Measurements from ENCODE around the gene DGKQ. TPM values are rescaled to one million over a fixed set of nuclear protein-coding genes. Genes with fewer than 3 reads are reported as not detected.
A peak's percentile ranks its signal among the peaks of the same experiment; 100 is the strongest.

The DGKQ gene
- total RNA-seq, 1 experiment from 2014 or later, result 14.2 TPM

DNA sequence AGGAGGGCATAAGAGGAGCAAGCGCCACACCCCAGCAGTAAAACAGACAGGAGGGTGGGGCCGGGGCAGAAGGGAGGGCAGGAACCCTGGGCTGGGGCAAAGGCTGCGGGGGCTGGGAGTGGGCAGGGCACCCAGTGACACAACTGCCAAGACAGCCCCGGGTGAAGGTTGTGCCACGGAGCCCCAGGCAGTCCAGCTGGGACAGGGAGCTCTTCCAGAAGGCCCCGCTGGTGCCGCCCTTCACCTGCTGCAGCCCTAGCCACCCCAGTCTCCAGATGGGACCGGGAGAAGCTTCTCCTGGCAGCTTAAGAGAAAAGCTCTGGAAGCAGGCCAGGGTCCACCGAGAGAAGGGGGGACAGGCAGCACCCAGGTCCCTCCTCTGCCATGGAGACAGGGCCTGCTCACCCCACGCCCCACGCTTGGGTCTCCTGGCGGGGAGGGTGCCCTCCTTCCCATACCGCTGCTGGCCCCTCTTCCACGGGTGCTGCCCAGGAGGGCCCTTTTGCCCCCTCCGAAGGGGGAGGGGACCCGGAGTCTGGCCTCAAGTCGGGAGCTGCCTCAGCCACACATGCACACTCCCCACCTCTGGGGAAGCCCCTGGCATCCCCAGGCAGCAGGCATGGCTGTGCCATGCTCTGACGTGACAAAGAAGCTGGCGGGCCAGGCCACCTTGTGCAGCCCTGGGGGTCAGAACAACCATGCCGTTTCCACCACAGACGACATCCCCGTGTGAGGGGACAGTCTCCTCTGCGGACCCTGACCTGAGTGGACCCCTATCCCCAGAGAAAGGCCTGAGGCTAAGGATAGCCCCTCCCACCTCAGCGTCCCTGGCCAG lies 1.5 kb downstream of the DGKQ start:
- intact Hi-C loops (cut with micrococcal nuclease), result no loop called here
- H2AFZ ChIP-seq (ENCODE audit: low read length), result no peak overlapping the region

DNA sequence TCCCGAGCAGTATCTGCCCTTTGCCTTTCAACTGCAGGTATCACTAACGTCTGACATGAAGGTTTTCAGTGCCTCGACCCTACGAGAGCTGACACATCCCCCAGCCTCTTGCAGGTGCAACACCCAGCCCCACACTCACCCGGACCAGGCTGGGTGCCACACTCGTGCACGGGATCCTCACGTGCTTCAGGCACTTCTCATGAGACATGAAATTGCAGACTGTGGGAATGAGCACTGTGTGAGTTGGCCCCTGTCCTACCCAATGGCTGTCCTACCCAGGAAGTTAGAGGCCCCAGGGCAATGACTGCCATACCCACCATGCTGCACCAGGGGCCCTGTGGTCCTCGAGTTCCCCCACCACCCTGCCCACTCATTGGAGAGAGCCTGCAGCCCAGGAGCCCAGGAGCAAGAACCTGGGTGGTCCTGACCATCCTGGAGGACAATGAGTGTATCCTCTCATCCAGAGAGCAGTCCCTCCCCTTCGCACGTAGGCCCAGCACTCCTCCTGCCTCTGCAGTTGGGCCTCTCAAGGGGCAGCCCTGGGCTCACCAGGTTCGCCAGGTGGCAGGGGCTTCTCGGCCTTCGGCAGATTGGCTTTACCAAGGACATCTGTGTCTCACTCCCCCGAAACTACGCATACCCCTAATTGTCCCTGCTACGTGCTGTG lies 2.4 kb downstream of the DGKQ start:
- no peak overlapping the region for H3K9ac ChIP-seq (ENCODE audit: low read length)
- ChIA-PET CTCF (no interaction called here), POLR2A (ENCODE audit: unreplicated experiment) (no interaction called here)
- no peak overlapping the region for H3K4me3 ChIP-seq (ENCODE audit: low read length)
- intact Hi-C loops (cut with micrococcal nuclease), result no loop called here
- no peaks in the 10 kb centered on the region for H3K27me3 ChIP-seq (ENCODE audit: low read length)
- no peaks in the 10 kb centered on the region for H3F3A ChIP-seq (ENCODE audit: low read length, unreplicated experiment)
- peak overlapping the region; percentile 91; the same call in 1 of the 2 replicates for H3K4me2 ChIP-seq (ENCODE audit: low read length)
- no peaks in the 10 kb centered on the region; the same call in 1 of the 2 replicates for H4K20me1 ChIP-seq (ENCODE audit: low read length)
- ATAC-seq (no peak), DNase-seq (peak; percentile 9)
- H2AFZ ChIP-seq (ENCODE audit: low read length), result no peak overlapping the region
- peaks cover 7% of the 10 kb centered on the region; the same call in 1 of the 2 replicates for H3K79me2 ChIP-seq (ENCODE audit: low read length)
- no peak overlapping the region for H3K27ac ChIP-seq (ENCODE audit: low read length)
- no peaks in the 10 kb centered on the region for H3K36me3 ChIP-seq (ENCODE audit: low read depth, low read length)
- no peaks in the 10 kb centered on the region for H3K9me2 ChIP-seq (replicated peaks; ENCODE audit: low read length)
- H3K9me3 ChIP-seq (ENCODE audit: low read length), result no peaks in the 10 kb centered on the region
- TSS peak; percentile 21 for BruUV-seq (replicated peaks)
- peaks cover 18% of the 10 kb centered on the region for H3K4me1 ChIP-seq (ENCODE audit: insufficient read depth, low read length)
- TF ChIP-seq EZH2phosphoT487 (IDR thresholded peaks at IDR 0.05; ENCODE audit: borderline replicate concordance, low read length) (no peak), EZH2 (IDR thresholded peaks at IDR 0.05; ENCODE audit: low read length, unreplicated experiment) (no peak)
- TF ChIP-seq, protein P1, sequence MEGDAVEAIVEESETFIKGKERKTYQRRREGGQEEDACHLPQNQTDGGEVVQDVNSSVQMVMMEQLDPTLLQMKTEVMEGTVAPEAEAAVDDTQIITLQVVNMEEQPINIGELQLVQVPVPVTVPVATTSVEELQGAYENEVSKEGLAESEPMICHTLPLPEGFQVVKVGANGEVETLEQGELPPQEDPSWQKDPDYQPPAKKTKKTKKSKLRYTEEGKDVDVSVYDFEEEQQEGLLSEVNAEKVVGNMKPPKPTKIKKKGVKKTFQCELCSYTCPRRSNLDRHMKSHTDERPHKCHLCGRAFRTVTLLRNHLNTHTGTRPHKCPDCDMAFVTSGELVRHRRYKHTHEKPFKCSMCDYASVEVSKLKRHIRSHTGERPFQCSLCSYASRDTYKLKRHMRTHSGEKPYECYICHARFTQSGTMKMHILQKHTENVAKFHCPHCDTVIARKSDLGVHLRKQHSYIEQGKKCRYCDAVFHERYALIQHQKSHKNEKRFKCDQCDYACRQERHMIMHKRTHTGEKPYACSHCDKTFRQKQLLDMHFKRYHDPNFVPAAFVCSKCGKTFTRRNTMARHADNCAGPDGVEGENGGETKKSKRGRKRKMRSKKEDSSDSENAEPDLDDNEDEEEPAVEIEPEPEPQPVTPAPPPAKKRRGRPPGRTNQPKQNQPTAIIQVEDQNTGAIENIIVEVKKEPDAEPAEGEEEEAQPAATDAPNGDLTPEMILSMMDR (conservative IDR thresholded peaks at IDR 0.05; ENCODE audit: low read depth, low read length), result no peak

More for the DNA sequence above, 1.5 kb downstream of the DGKQ start:
- Histone ChIP-seq H3K9me3 (ENCODE audit: low read length) (no peaks in the 10 kb centered on the region), H3K27me3 (ENCODE audit: low read length) (no peaks in the 10 kb centered on the region), H3K27ac (ENCODE audit: low read length) (no peak overlapping the region), H3F3A (ENCODE audit: low read length, unreplicated experiment) (no peaks in the 10 kb centered on the region), H3K36me3 (ENCODE audit: low read depth, low read length) (no peaks in the 10 kb centered on the region), H4K20me1 (ENCODE audit: low read length) (no peaks in the 10 kb centered on the region; the same call in 1 of the 2 replicates), H3K79me2 (ENCODE audit: low read length) (peaks cover 7% of the 10 kb centered on the region; the same call in 1 of the 2 replicates), H3K9ac (ENCODE audit: low read length) (peak overlapping the region; percentile 53; the same call in 1 of the 2 replicates), H3K9me2 (replicated peaks; ENCODE audit: low read length) (no peaks in the 10 kb centered on the region), H3K4me3 (ENCODE audit: low read length) (peak overlapping the region; percentile 78), H3K4me1 (ENCODE audit: insufficient read depth, low read length) (peaks cover 18% of the 10 kb centered on the region), H3K4me2 (ENCODE audit: low read length) (peak overlapping the region; percentile 91)
- DNase-seq (no peak), ATAC-seq (peak; percentile 5)
- ChIA-PET POLR2A (ENCODE audit: unreplicated experiment) (no interaction called here), CTCF (no interaction called here)
- TF ChIP-seq EZH2 (IDR thresholded peaks at IDR 0.05; ENCODE audit: low read length, unreplicated experiment) (no peak), EZH2phosphoT487 (IDR thresholded peaks at IDR 0.05; ENCODE audit: borderline replicate concordance, low read length) (no peak)
- TF ChIP-seq, protein P1 (conservative IDR thresholded peaks at IDR 0.05; ENCODE audit: low read depth, low read length), result no peak
- BruUV-seq (replicated peaks), result TSS peak; percentile 31

Measured in PC-3 (cell line).